H9 (cell line): ENCODE results near the gene BRWD1. TPM values are rescaled to one million over a fixed set of nuclear protein-coding genes. Genes with fewer than 3 reads are reported as not detected.

ENCODE experiments used
- DNase-seq: peaks from one replicate; pipeline ENCODE4 v3.0.0-alpha.2; 2017
- H2AFZ ChIP-seq: one replicate; pipeline ENCODE4 v1.6.1; 2013; ENCODE audit warnings: mild to moderate bottlenecking, low read length, control low read depth, moderate library complexity
- H2AK5ac ChIP-seq: 2 replicates; pipeline ENCODE4 v1.6.1; 2013; ENCODE audit warnings: low read length, control low read depth, mixed read lengths; ENCODE audit not compliant: insufficient read length
- H2BK120ac ChIP-seq: one replicate; pipeline ENCODE4 v1.6.1; 2013; ENCODE audit warnings: low read depth, mild to moderate bottlenecking, low read length, control low read depth, inconsistent platforms; ENCODE audit not compliant: poor library complexity, severe bottlenecking
- H2BK12ac ChIP-seq: 2 replicates; pipeline ENCODE4 v1.6.1; 2013; ENCODE audit warnings: low read length, control low read depth, mixed read lengths, low read depth; ENCODE audit not compliant: insufficient read length
- H2BK15ac ChIP-seq: 2 replicates; pipeline ENCODE4 v1.6.1; 2013; ENCODE audit warnings: low read depth, low read length, control low read depth
- H2BK20ac ChIP-seq: one replicate; pipeline ENCODE4 v1.6.1; 2013; ENCODE audit warnings: low read depth, mild to moderate bottlenecking, low read length, control low read depth, inconsistent platforms; ENCODE audit not compliant: poor library complexity, severe bottlenecking
- H2BK5ac ChIP-seq: 2 replicates; pipeline ENCODE4 v1.6.1; 2013; ENCODE audit warnings: low read length, control low read depth, mixed read lengths; ENCODE audit not compliant: insufficient read length
- H3K14ac ChIP-seq: 2 replicates; pipeline ENCODE4 v1.6.1; 2013; ENCODE audit warnings: low read length, control low read depth; ENCODE audit not compliant: insufficient read depth
- H3K18ac ChIP-seq: 2 replicates; pipeline ENCODE4 v1.6.1; 2013; ENCODE audit warnings: low read depth, mild to moderate bottlenecking, mixed read lengths, low read length, control low read depth; ENCODE audit not compliant: insufficient read length
- H3K23ac ChIP-seq: 2 replicates; pipeline ENCODE4 v1.6.1; 2013; ENCODE audit warnings: low read length, control low read depth, mixed read lengths, low read depth; ENCODE audit not compliant: insufficient read length
- H3K23me2 ChIP-seq: 2 replicates; pipeline ENCODE4 v1.6.1; 2013; ENCODE audit warnings: low read depth, mild to moderate bottlenecking, mixed read lengths, low read length, control low read depth; ENCODE audit not compliant: insufficient read length, poor library complexity, severe bottlenecking
- H3K27ac ChIP-seq: 2 replicates; pipeline ENCODE4 v1.5.1; 2013; ENCODE audit warnings: low read length, control low read depth, mixed read lengths, low read depth; ENCODE audit not compliant: insufficient read length
- H3K27me3 ChIP-seq: 2 replicates; pipeline ENCODE4 v1.6.1; 2013; ENCODE audit warnings: low read length, control low read depth, inconsistent platforms; ENCODE audit not compliant: insufficient read depth
- H3K4ac ChIP-seq: 2 replicates; pipeline ENCODE4 v1.6.1; 2013; ENCODE audit warnings: low read depth, mild to moderate bottlenecking, control low read depth, inconsistent platforms, low read length, moderate library complexity
- H3K4me1 ChIP-seq: 2 replicates; pipeline ENCODE4 v1.6.1; 2013; ENCODE audit warnings: low read length, control low read depth, inconsistent platforms; ENCODE audit not compliant: insufficient read depth
- H3K4me2 ChIP-seq: 2 replicates; pipeline ENCODE4 v1.6.1; 2013; ENCODE audit warnings: low read length, control low read depth, mixed read lengths; ENCODE audit not compliant: insufficient read length, insufficient read depth
- H3K56ac ChIP-seq: 2 replicates; pipeline ENCODE4 v1.6.1; 2013; ENCODE audit warnings: low read depth, mild to moderate bottlenecking, mixed read lengths, low read length, control low read depth; ENCODE audit not compliant: insufficient read length
- H3K79me1 ChIP-seq: 2 replicates; pipeline ENCODE4 v1.6.1; 2013; ENCODE audit warnings: low read depth, mild to moderate bottlenecking, moderate library complexity, low read length, control low read depth, inconsistent platforms; ENCODE audit not compliant: insufficient read depth, poor library complexity, severe bottlenecking
- H3K79me2 ChIP-seq: 2 replicates; pipeline ENCODE4 v1.6.1; 2013; ENCODE audit warnings: low read length, control low read depth, inconsistent platforms; ENCODE audit not compliant: insufficient read depth
- H3K9ac ChIP-seq: 2 replicates; pipeline ENCODE4 v1.6.1; 2013; ENCODE audit warnings: low read length, control low read depth, mixed read lengths; ENCODE audit not compliant: insufficient read length; ENCODE audit errors: extremely low read depth
- H3K9me3 ChIP-seq: one replicate; pipeline ENCODE4 v1.6.1; 2013; ENCODE audit warnings: low read depth, low read length, inconsistent platforms; ENCODE audit not compliant: control insufficient read depth
- H3T11ph ChIP-seq: one replicate; pipeline ENCODE4 v1.6.1; 2013; ENCODE audit warnings: mild to moderate bottlenecking, low read length, control low read depth, inconsistent platforms
- H4K20me1 ChIP-seq: one replicate; pipeline ENCODE4 v1.6.1; 2013; ENCODE audit not compliant: control insufficient read depth, insufficient read length, insufficient read depth
- H4K5ac ChIP-seq: 2 replicates; pipeline ENCODE4 v1.6.1; 2013; ENCODE audit warnings: low read depth, mild to moderate bottlenecking, mixed read lengths, low read length, control low read depth; ENCODE audit not compliant: insufficient read length
- H4K8ac ChIP-seq: replicated peaks from 2 replicates; pipeline ENCODE4 v1.6.1; 2013; ENCODE audit warnings: low read length, control low read depth, mixed read lengths, low read depth; ENCODE audit not compliant: insufficient read length
- H4K91ac ChIP-seq: 2 replicates; pipeline ENCODE4 v1.6.1; 2013; ENCODE audit warnings: low read depth, mild to moderate bottlenecking, moderate library complexity, mixed read lengths, low read length, control low read depth; ENCODE audit not compliant: insufficient read length
- H3K27ac Mint-ChIP-seq, 3 experiments: 2 replicates in 2 of 3; 3 replicates in 1 of 3; pipeline ENCODE4 v1.8.0; 2020 to 2021; ENCODE audit warnings: mixed read lengths in 3 of 3, mild to moderate bottlenecking in 1 of 3, moderate library complexity in 1 of 3
- H3K27me3 Mint-ChIP-seq: 2 replicates; pipeline ENCODE4 v1.8.0; 2021; ENCODE audit warnings: low read depth, mild to moderate bottlenecking, moderate library complexity, mixed read lengths
- H3K36me3 Mint-ChIP-seq, 3 experiments: 2 replicates in 2 of 3; 3 replicates in 1 of 3; pipeline ENCODE4 v1.8.0; 2020 to 2021; ENCODE audit warnings: low read depth in 3 of 3, mixed read lengths in 3 of 3; ENCODE audit not compliant: insufficient read depth in 1 of 3
- H3K4me1 Mint-ChIP-seq, 2 experiments: 2 replicates each; pipeline ENCODE4 v1.8.0; 2020; ENCODE audit warnings: mixed read lengths in 2 of 2
- H3K4me3 Mint-ChIP-seq, 2 experiments: 2 replicates in 1 of 2; 3 replicates in 1 of 2; pipeline ENCODE4 v1.8.0; 2020 to 2021; ENCODE audit warnings: mild to moderate bottlenecking in 2 of 2, mixed read lengths in 2 of 2, moderate library complexity in 1 of 2
- H3K9me3 Mint-ChIP-seq, 2 experiments: 2 replicates in 1 of 2; 3 replicates in 1 of 2; pipeline ENCODE4 v1.8.0; 2020; ENCODE audit warnings: mild to moderate bottlenecking in 2 of 2, mixed read lengths in 2 of 2, moderate library complexity in 1 of 2
- CTCF ChIP-seq: fragments of 200-600 bp; sonication (generic); conservative IDR thresholded peaks from 3 replicates; pipeline ENCODE4 v1.8.0; 2021; ENCODE audit warnings: antibody characterized with exemption, mild to moderate bottlenecking
- whole genome bisulfite sequencing: extraction: QIAGEN DNeasy Blood & Tissue Kit; methylation state at CpG from one replicate; pipeline ENCODE4 v1.1.7; 2013; ENCODE audit warnings: missing lambda C conversion rate, low lambda C conversion rate, mixed read lengths; ENCODE audit not compliant: insufficient read length; ENCODE audit errors: extremely low coverage; 5-methylcytosine and 5-hydroxymethylcytosine counted together
- total RNA-seq: library from RNA; stranded (reverse); gene quantifications from 2 replicates; pipeline ENCODE4 v1.2.1, GENCODE V29; 2021

Gene BRWD1
- total RNA-seq, 1 experiment from 2014 or later: 48.4 TPM

- no peaks in the 10 kb centered on the region for H3K27me3 Mint-ChIP-seq
- Histone ChIP-seq H2BK20ac (no peak overlapping the region), H3K56ac (no peak overlapping the region), H3K18ac (no peak overlapping the region), H3K9me3 (no peaks in the 10 kb centered on the region), H3K27me3 (no peaks in the 10 kb centered on the region), H2BK120ac (no peak overlapping the region), H3K79me2 (peaks cover 9% of the 10 kb centered on the region; the same call in 1 of the 2 replicates), H3K23ac (no peak overlapping the region), H2AFZ (no peak overlapping the region), H3K9ac (no peak overlapping the region), H2AK5ac (no peak overlapping the region), H4K8ac (no peak overlapping the region), H2BK5ac (no peak overlapping the region), H3K14ac (no peak overlapping the region), H4K20me1 (no peaks in the 10 kb centered on the region), H3K23me2 (peaks cover 3% of the 10 kb centered on the region), H3K4me2 (no peak overlapping the region), H3K79me1 (peaks cover 2% of the 10 kb centered on the region), H2BK15ac (no peak overlapping the region), H3K4me1 (no peaks in the 10 kb centered on the region), H2BK12ac (no peak overlapping the region), H3K27ac (no peak overlapping the region), H4K91ac (no peak overlapping the region), H3T11ph (no peak overlapping the region), H3K4ac (no peak overlapping the region), H4K5ac (no peak overlapping the region)
- no peak for DNase-seq
- no CpG with 5 or more reads among the region's 1 CpG for WGBS
- H3K27ac Mint-ChIP-seq: peak overlapping the region in 1 of 3 experiments; percentile 54; a peak in 2 of 7 replicates
- H3K4me1 Mint-ChIP-seq: peaks cover 17 to 25% of the 10 kb centered on the region in 2 experiments
- no peak overlapping the region for H3K4me3 Mint-ChIP-seq
- H3K9me3 Mint-ChIP-seq: no peaks in the 10 kb centered on the region
- peaks cover 41 to 71% (median 69%) of the 10 kb centered on the region in 3 experiments for H3K36me3 Mint-ChIP-seq
- no peak for TF ChIP-seq CTCF
These were observed 6.0 kb downstream of the BRWD1 start for GRCh38 chr21:39307466-39307865.
